Stimulated activated CD4-positive, alpha-beta T cell treated with anti-CD3 and anti-CD28 coated beads, Interleukin-12 subunit alpha, Interleukin-12 subunit beta, amount 100 ng/mL, for 4 hours (primary cell): ENCODE measurements around the gene HLA-F.

ENCODE experiments used
- DNase-seq: peaks from one replicate; pipeline ENCODE4 v3.0.0-alpha.2; 2020

HLA-F gene

GRCh38 chr6:29724937-29725869, 2.0 kb downstream of the HLA-F start:
- DNase-seq = no peak

GRCh38 chr6:29726001-29726400, 2.8 kb downstream of the HLA-F start:
- DNase-seq = no peak

- no peak for DNase-seq
Measured at GRCh38 chr6:29726571-29727194, 3.4 kb downstream of the HLA-F start.

- DNase-seq = no peak
Measured at GRCh38 chr6:29727637-29728036, 4.4 kb downstream of the HLA-F start.

GRCh38 chr6:29728173-29728874, 5.1 kb downstream of the HLA-F start:
- DNase-seq = no peak

- no peak for DNase-seq
Measured at GRCh38 chr6:29728875-29729270, 5.6 kb downstream of the HLA-F start.

GRCh38 chr6:29729774-29730328, 6.6 kb downstream of the HLA-F start:
- no peak for DNase-seq

GRCh38 chr6:29730575-29731126, 7.4 kb downstream of the HLA-F start:
- DNase-seq = no peak

GRCh38 chr6:29731281-29731680, 8.0 kb downstream of the HLA-F start:
- no peak for DNase-seq

- DNase-seq = no peak
Measured at GRCh38 chr6:29733057-29733456, 9.8 kb downstream of the HLA-F start.

GRCh38 chr6:29734046-29735018, 11.1 kb downstream of the HLA-F start:
- no peak for DNase-seq

- no peak for DNase-seq
Measured at GRCh38 chr6:29736563-29736962, 13.3 kb downstream of the HLA-F start.

GRCh38 chr6:29737707-29738630, 14.7 kb downstream of the HLA-F start:
- DNase-seq = peak; percentile 61

GRCh38 chr6:29739136-29739881, 16.1 kb downstream of the HLA-F start:
- DNase-seq = no peak

- DNase-seq = no peak
Measured at GRCh38 chr6:29739882-29740261, 16.6 kb downstream of the HLA-F start.

GRCh38 chr6:29741592-29741991, 18.4 kb downstream of the HLA-F start:
- DNase-seq = no peak

GRCh38 chr6:29742127-29742526, 18.9 kb downstream of the HLA-F start:
- no peak for DNase-seq

GRCh38 chr6:29743025-29743424, 19.8 kb downstream of the HLA-F start:
- DNase-seq = no peak

GRCh38 chr6:29743568-29743967, 20.3 kb downstream of the HLA-F start:
- DNase-seq = no peak

GRCh38 chr6:29744131-29744530, 20.9 kb downstream of the HLA-F start:
- DNase-seq = no peak
